Ectodermal cell (in vitro differentiated cells): ENCODE data around the gene MAP1B.
"Not testable (repeated sequence)": the region's sequence is repeated elsewhere in the genome, so short reads cannot be mapped to it uniquely, and the experiment has no call there.

Experiments
- H3K27ac ChIP-seq: 2 replicates; pipeline ENCODE4 v1.7.0; 2013; ENCODE audit warnings: mild to moderate bottlenecking, low read depth, low read length; ENCODE audit not compliant: insufficient read depth, poor library complexity, severe bottlenecking
- H3K27me3 ChIP-seq: 2 replicates; pipeline ENCODE4 v1.7.0; 2013; ENCODE audit warnings: mild to moderate bottlenecking, low read length; ENCODE audit not compliant: insufficient read depth, control insufficient read depth, poor library complexity, severe bottlenecking
- H3K36me3 ChIP-seq: one replicate; pipeline ENCODE4 v1.7.0; 2013; ENCODE audit warnings: low read length; ENCODE audit not compliant: control insufficient read depth, insufficient read depth
- H3K4me1 ChIP-seq: one replicate; pipeline ENCODE4 v1.7.0; 2013; ENCODE audit warnings: low read length; ENCODE audit not compliant: control insufficient read depth, insufficient read depth
- H3K4me3 ChIP-seq: 2 replicates; pipeline ENCODE4 v1.7.0; 2013; ENCODE audit warnings: low read depth, low read length, control low read depth; ENCODE audit not compliant: insufficient read depth
- H3K9me3 ChIP-seq: 2 replicates; pipeline ENCODE4 v1.7.0; 2013; ENCODE audit warnings: mild to moderate bottlenecking, low read length, moderate library complexity; ENCODE audit not compliant: control insufficient read depth
- WGBS, 2 experiments: methylation state at CpG; one replicate each; pipeline ENCODE4 v1.1.7; 2013; ENCODE audit warnings: missing lambda C conversion rate in 2 of 2; 5-methylcytosine and 5-hydroxymethylcytosine counted together

MAP1B gene

DNA sequence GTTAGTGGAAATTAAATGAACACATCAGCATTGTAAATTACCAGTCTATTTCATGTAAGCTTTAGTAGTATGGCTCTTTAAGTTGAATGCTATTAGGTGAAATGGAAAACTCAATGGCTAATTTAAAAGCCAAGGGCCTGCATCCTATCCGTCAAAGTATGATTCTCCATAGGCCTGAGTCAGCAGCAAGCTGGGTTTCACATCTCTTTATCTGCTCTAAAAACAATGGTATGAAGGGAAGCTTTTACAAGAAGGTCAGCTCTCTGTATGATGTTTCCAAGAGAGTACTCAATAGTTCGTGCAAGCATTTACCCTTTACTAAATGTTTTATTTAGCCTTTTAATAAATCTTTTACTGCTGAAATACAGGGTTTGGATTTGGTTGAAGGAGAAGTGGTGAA lies 62.8 kb downstream of the MAP1B start:
- Histone ChIP-seq H3K4me1 (peaks cover 28% of the 10 kb centered on the region), H3K9me3 (no peaks in the 10 kb centered on the region), H3K4me3 (no peak overlapping the region), H3K36me3 (no peaks in the 10 kb centered on the region), H3K27ac (no peak overlapping the region), H3K27me3 (no peaks in the 10 kb centered on the region)
- 84 to 88% methylated on average over 1 of the region's 2 CpGs for whole genome bisulfite sequencing, 2 experiments

DNA sequence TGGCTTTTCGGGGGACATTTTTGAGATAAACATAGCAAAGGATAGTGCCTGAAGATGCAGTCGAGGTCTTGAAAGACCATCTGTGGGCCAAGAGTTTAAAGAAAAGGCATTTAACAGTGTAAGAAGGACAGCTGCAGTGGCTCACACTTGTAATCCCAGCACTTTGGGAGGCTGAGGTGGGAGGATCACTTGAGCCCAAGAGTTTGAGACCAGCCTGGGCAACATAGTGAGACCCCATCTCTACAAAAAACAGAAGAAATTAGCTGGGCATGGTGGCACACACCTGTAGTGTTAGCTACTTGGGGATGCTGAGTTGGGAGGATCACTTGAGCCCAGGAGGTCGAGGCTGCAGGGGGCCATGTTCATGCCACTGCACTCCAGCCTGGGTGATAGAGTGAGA lies 63.9 kb downstream of the MAP1B start:
- H3K27me3 ChIP-seq, H3K4me3 ChIP-seq, H3K36me3 ChIP-seq, H3K9me3 ChIP-seq, H3K27ac ChIP-seq: not testable (repeated sequence)
- WGBS, 2 experiments: 91 to 95% methylated on average over 3 of the region's 3 CpGs
- H3K4me1 ChIP-seq: peaks cover 23% of the 10 kb centered on the region

- Histone ChIP-seq H3K36me3 (no peaks in the 10 kb centered on the region), H3K4me1 (peaks cover 23% of the 10 kb centered on the region), H3K9me3 (no peaks in the 10 kb centered on the region), H3K27me3 (no peaks in the 10 kb centered on the region), H3K4me3 (no peak overlapping the region), H3K27ac (no peak overlapping the region)
- WGBS, 2 experiments: 95 to 96% methylated on average over 5 to 6 of the region's 6 CpGs
Measured at GRCh38 chr5:72171667-72172066, 64.4 kb downstream of the MAP1B start.

DNA sequence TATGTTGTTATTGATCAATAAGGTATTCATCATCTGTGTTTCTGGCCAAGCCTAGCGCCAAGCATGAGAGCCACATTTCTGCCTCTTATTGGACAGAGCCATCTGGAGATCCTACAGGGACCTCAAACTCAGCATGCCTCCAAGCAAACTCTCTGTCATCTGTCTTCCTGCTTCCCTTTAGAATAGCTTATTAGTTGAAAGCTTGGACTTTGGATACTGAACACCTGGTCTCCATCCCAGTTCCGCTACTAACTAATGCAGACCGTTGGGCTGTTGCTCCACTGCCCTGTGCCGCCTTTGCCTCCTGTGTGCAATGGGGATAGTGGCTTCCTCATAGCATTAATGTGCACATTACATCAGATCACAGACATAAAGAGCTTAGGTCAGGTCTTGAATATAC lies 65.5 kb downstream of the MAP1B start:
- Histone ChIP-seq H3K4me1 (peaks cover 26% of the 10 kb centered on the region), H3K9me3 (no peaks in the 10 kb centered on the region), H3K4me3 (no peak overlapping the region), H3K27ac (no peak overlapping the region), H3K27me3 (no peaks in the 10 kb centered on the region), H3K36me3 (no peaks in the 10 kb centered on the region)
- WGBS, 2 experiments: 91 to 92% methylated on average over 4 of the region's 4 CpGs

GRCh38 chr5:72177538-72177937 lies 70.3 kb downstream of the MAP1B start:
- Histone ChIP-seq H3K27ac (peak overlapping the region; percentile 62), H3K27me3 (no peaks in the 10 kb centered on the region), H3K4me3 (no peak overlapping the region), H3K9me3 (no peaks in the 10 kb centered on the region), H3K4me1 (peaks cover 54% of the 10 kb centered on the region), H3K36me3 (no peaks in the 10 kb centered on the region)
- 67 to 87% methylated on average over 1 to 2 of the region's 3 CpGs for WGBS, 2 experiments

GRCh38 chr5:72179028-72179815 lies 71.9 kb downstream of the MAP1B start:
- WGBS, 2 experiments: 29 to 37% methylated on average over 29 of the region's 29 CpGs
- no peaks in the 10 kb centered on the region for H3K27me3 ChIP-seq
- H3K27ac ChIP-seq: peak overlapping the region; percentile 98
- H3K36me3 ChIP-seq: peaks cover 7% of the 10 kb centered on the region
- peak overlapping the region; percentile 14 for H3K4me3 ChIP-seq
- H3K4me1 ChIP-seq: peaks cover 70% of the 10 kb centered on the region
- H3K9me3 ChIP-seq: no peaks in the 10 kb centered on the region

DNA sequence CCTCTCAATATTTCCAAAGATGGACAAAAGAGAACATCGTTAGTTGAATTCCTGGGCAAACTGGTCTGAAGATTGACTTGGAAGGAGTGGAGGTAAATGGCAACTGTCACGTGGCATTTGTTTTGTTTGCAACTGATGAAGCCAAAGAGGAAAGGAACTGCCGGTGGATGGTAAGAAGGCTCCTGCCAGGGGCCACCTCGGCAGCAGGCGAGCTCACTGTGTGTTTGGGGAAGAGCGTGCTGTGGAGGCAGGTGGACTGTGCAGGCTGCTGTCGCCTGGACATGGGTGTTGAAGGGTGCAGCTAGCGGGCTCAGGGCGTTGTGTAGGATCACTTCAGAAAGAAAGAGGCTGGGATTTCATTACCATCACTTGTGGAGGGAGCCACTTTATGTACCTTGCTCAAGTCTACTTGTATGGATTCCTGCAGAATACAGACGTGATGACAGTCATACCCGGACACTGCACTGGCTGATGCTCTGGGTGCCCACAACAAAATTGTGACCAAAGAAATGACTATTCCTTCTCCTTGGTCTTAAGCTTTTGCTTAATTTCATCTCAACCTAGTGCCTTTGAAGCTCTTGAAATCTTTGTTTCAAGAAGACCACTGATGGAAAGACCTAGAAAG lies 72.7 kb downstream of the MAP1B start:
- Histone ChIP-seq H3K27ac (peak overlapping the region; percentile 98), H3K27me3 (no peaks in the 10 kb centered on the region), H3K4me3 (peak overlapping the region; percentile 14), H3K9me3 (no peaks in the 10 kb centered on the region), H3K4me1 (peaks cover 78% of the 10 kb centered on the region), H3K36me3 (peaks cover 10% of the 10 kb centered on the region)
- 85 to 90% methylated on average over 11 of the region's 11 CpGs for WGBS, 2 experiments

DNA sequence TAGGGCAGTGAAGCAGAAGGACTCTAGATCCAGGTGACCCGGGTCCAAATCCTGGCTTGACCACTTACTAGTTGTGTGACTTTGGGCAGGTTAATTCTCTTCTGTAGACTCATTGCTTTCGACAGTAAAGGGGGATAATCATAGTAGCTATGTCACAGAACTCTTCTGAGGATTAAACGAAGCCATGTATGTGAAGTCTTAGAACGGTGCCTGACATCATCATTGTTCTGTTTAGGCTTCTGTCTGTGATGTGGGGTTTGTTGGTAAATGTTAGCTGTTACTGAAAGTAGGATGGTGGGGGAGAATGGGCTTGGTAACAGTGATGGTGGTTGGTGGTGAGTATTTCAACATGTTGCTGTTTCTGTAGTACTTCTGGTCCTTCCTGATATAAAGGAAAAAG lies 73.7 kb downstream of the MAP1B start:
- no peak overlapping the region for H3K4me3 ChIP-seq
- peaks cover 19% of the 10 kb centered on the region for H3K36me3 ChIP-seq
- 70 to 71% methylated on average over 4 of the region's 4 CpGs for WGBS, 2 experiments
- no peak overlapping the region for H3K27ac ChIP-seq
- H3K4me1 ChIP-seq: peaks cover 81% of the 10 kb centered on the region
- H3K9me3 ChIP-seq: no peaks in the 10 kb centered on the region
- H3K27me3 ChIP-seq: no peaks in the 10 kb centered on the region

DNA sequence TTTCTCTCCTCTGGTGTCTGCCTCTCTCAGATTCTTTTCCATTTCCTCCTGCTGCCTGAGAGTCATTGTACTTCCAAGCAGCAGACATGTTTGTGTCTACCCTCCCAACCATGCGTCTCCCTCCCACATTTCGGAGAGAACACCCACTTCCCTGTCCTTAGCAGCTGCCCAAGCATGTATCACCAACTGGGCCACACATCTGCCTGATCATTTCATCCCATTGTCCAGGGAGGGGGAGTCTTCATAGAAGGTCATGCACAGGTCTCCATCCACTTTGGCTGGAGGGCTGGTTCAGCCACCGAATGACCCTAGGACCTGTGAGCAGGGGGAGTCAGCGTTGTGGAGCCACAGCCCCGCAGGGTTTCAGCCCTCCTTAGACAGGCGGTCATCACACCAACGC lies 75.4 kb downstream of the MAP1B start:
- 69 to 79% methylated on average over 7 of the region's 7 CpGs for WGBS, 2 experiments
- H3K4me3 ChIP-seq: no peak overlapping the region
- H3K36me3 ChIP-seq: peaks cover 32% of the 10 kb centered on the region
- H3K27ac ChIP-seq: peak overlapping the region; percentile 92
- peaks cover 64% of the 10 kb centered on the region for H3K4me1 ChIP-seq
- H3K9me3 ChIP-seq: no peaks in the 10 kb centered on the region
- H3K27me3 ChIP-seq: no peaks in the 10 kb centered on the region

- 23 to 36% methylated on average over 7 of the region's 7 CpGs for WGBS, 2 experiments
- Histone ChIP-seq H3K36me3 (peaks cover 35% of the 10 kb centered on the region), H3K9me3 (no peaks in the 10 kb centered on the region), H3K4me1 (peaks cover 62% of the 10 kb centered on the region), H3K4me3 (no peak overlapping the region), H3K27me3 (no peaks in the 10 kb centered on the region), H3K27ac (peak overlapping the region; percentile 92)
Measured at GRCh38 chr5:72183101-72183520, 75.8 kb downstream of the MAP1B start.
